MM.1S (cell line): Measurements from ENCODE around the gene ATCAY.

Experiments used
- DNase-seq: peaks from one replicate; pipeline ENCODE4 v3.0.0-alpha.2; 2015
- H2AFZ ChIP-seq: fragments of 300-600 bp; sonication (generic); 2 replicates; pipeline ENCODE4 v1.6.0; 2016; ENCODE audit warnings: antibody characterized with exemption, low read length
- H3F3A ChIP-seq: fragments of 300-600 bp; sonication (generic); 2 replicates; pipeline ENCODE4 v1.6.1; 2016; ENCODE audit warnings: mild to moderate bottlenecking, antibody characterized with exemption, low read length, moderate library complexity, mixed read lengths; ENCODE audit not compliant: insufficient read depth
- H3K27ac ChIP-seq: fragments of 300-600 bp; sonication (generic); 2 replicates; pipeline ENCODE4 v1.5.1; 2016; ENCODE audit warnings: mild to moderate bottlenecking, low read length
- H3K27me3 ChIP-seq: fragments of 300-600 bp; sonication (generic); replicated peaks from 2 replicates; pipeline ENCODE4 v1.6.0; 2016; ENCODE audit warnings: low read length; ENCODE audit not compliant: insufficient read depth
- H3K36me3 ChIP-seq: fragments of 300-600 bp; sonication (generic); replicated peaks from 2 replicates; pipeline ENCODE4 v1.6.1; 2016; ENCODE audit warnings: mild to moderate bottlenecking, low read length, mixed read lengths; ENCODE audit not compliant: insufficient read depth
- H3K4me1 ChIP-seq: fragments of 300-600 bp; sonication (generic); 2 replicates; pipeline ENCODE4 v1.6.1; 2016; ENCODE audit warnings: low read length, mixed read lengths
- H3K4me2 ChIP-seq: fragments of 300-600 bp; sonication (generic); 2 replicates; pipeline ENCODE4 v1.6.0; 2016; ENCODE audit warnings: low read depth, low read length
- H3K4me3 ChIP-seq: fragments of 300-600 bp; sonication (generic); 2 replicates; pipeline ENCODE4 v1.5.1; 2016; ENCODE audit warnings: low read length, mixed read lengths
- H3K79me2 ChIP-seq: fragments of 300-600 bp; sonication (generic); 2 replicates; pipeline ENCODE4 v1.6.1; 2016; ENCODE audit warnings: mixed run types, low read length, mixed read lengths
- H3K9ac ChIP-seq: fragments of 300-600 bp; sonication (generic); 2 replicates; pipeline ENCODE4 v1.6.1; 2016; ENCODE audit warnings: low read length, mixed read lengths
- H3K9me2 ChIP-seq: fragments of 300-600 bp; sonication (generic); replicated peaks from 2 replicates; pipeline ENCODE4 v1.6.1; 2016; ENCODE audit warnings: mild to moderate bottlenecking, low read length, mixed read lengths; ENCODE audit not compliant: insufficient read depth
- H3K9me3 ChIP-seq: fragments of 300-600 bp; sonication (generic); replicated peaks from 2 replicates; pipeline ENCODE4 v1.6.1; 2016; ENCODE audit warnings: mild to moderate bottlenecking, low read length, mixed read lengths; ENCODE audit not compliant: insufficient read depth
- H4K20me1 ChIP-seq: fragments of 300-600 bp; sonication (generic); 2 replicates; pipeline ENCODE4 v1.6.1; 2016; ENCODE audit warnings: mild to moderate bottlenecking, low read length, moderate library complexity, mixed read lengths; ENCODE audit not compliant: insufficient read depth
- CTCF ChIP-seq: fragments of 300-600 bp; sonication (generic); IDR thresholded peaks from 2 replicates; pipeline ENCODE4 v1.5.1; 2016; ENCODE audit warnings: antibody characterized with exemption, low read length, mixed read lengths
- EZH2 ChIP-seq: fragments of 300-600 bp; sonication (generic); optimal IDR thresholded peaks from 2 replicates; pipeline ENCODE3; 2017; ENCODE audit warnings: low read depth, mild to moderate bottlenecking, antibody characterized with exemption, low read length, mixed read lengths
- EZH2phosphoT487 ChIP-seq: fragments of 300-600 bp; sonication (generic); IDR thresholded peaks from 2 replicates; pipeline ENCODE4 v1.6.1; 2018; ENCODE audit warnings: antibody characterized with exemption, low read length

The ATCAY gene

DNA sequence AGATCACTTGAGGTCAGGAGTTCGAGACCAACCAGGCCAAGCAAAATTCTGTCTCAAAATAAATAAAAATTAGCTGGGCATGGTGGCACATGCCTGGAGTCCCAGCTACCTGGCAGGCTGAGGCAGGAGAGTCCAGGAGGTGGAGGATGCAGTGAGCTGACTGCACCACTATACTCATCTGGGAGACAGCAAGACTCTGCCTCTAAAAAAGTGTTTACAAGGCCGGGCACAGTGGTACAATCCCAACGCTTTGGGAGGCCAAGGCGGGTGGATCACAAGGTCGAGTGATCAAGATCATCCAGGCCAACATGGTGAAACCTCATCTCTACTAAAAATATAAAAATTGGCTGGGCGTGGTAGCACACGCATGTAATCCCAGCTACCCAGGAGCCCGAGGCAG is 94.7 kb downstream of the ATCAY start:
- Histone ChIP-seq H4K20me1 (peaks cover 47% of the 10 kb centered on the region), H3K4me1 (no peaks in the 10 kb centered on the region), H3K27me3 (no peaks in the 10 kb centered on the region), H3K36me3 (peaks cover 46% of the 10 kb centered on the region), H3K4me3 (no peak overlapping the region), H3K9ac (no peak overlapping the region), H3K9me3 (no peaks in the 10 kb centered on the region), H3K4me2 (no peak overlapping the region), H3K9me2 (no peaks in the 10 kb centered on the region), H3F3A (peaks cover 62% of the 10 kb centered on the region), H3K79me2 (peaks cover 53% of the 10 kb centered on the region), H2AFZ (no peak overlapping the region), H3K27ac (no peak overlapping the region)
- DNase-seq, result no peak
- TF ChIP-seq EZH2 (no peak), CTCF (no peak), EZH2phosphoT487 (no peak)

GRCh38 chr19:3975637-3976087 is 95.2 kb downstream of the ATCAY start:
- Histone ChIP-seq H3K27me3 (no peaks in the 10 kb centered on the region), H3K9ac (no peak overlapping the region), H3K9me3 (no peaks in the 10 kb centered on the region), H4K20me1 (peaks cover 52% of the 10 kb centered on the region), H3K4me2 (no peak overlapping the region), H3K36me3 (peaks cover 51% of the 10 kb centered on the region), H3K79me2 (peaks cover 53% of the 10 kb centered on the region), H2AFZ (no peak overlapping the region), H3K9me2 (no peaks in the 10 kb centered on the region), H3K27ac (no peak overlapping the region), H3K4me1 (no peaks in the 10 kb centered on the region), H3K4me3 (no peak overlapping the region), H3F3A (peaks cover 68% of the 10 kb centered on the region)
- no peak for DNase-seq
- TF ChIP-seq EZH2, result no peak
- no peak for TF ChIP-seq EZH2phosphoT487
- no peak for TF ChIP-seq CTCF

DNA sequence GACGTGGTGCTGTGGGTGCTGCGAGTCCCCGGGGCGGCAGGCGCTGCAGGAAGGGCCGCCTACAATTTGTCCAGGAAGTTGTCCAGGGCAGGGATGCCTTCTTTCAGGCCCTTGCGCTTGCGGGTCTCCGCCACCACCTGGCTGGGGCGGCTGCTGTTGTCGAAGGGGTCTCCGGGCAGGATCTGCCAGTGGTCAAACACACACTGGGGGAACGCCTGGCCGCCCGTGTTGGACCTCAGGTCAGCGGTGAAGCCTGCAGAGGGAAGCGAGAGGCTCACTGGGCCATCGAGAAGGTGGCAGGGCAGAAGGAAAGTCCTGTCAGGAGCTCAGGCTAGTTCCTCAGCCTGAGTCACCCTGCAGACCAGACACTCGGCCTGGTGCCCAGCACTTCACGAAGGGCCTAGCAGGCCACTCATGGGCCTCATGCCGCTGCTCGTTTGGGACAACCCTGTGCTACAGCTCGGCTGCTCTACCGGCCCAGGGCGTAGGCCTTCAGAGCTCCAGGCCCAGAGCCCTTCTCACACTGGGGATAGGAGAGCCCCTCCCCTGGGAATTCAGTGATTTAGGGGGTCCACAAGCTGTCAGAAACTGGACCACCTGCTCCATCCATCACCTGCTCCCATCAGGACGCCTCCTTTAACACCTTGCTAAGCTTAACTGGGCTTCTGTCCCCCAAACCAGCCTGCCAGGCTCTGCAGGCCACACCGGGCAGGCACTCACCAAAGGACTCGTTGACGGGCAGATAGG is 96.2 kb downstream of the ATCAY start:
- Histone ChIP-seq H3K4me1 (no peaks in the 10 kb centered on the region), H4K20me1 (peaks cover 62% of the 10 kb centered on the region), H3K9me3 (no peaks in the 10 kb centered on the region), H3K36me3 (peaks cover 61% of the 10 kb centered on the region), H3K9ac (no peak overlapping the region), H3K27ac (no peak overlapping the region), H3K4me3 (no peak overlapping the region), H3K27me3 (no peaks in the 10 kb centered on the region), H3F3A (peaks cover 72% of the 10 kb centered on the region), H3K4me2 (no peak overlapping the region), H3K9me2 (no peaks in the 10 kb centered on the region), H3K79me2 (peaks cover 62% of the 10 kb centered on the region), H2AFZ (no peak overlapping the region)
- DNase-seq, result no peak
- no peak for TF ChIP-seq EZH2phosphoT487
- no peak for TF ChIP-seq EZH2
- no peak for TF ChIP-seq CTCF
